ENCODE results near the gene SNX17.
"Not testable (repeated sequence)": the region's sequence is repeated elsewhere in the genome, so short reads cannot be mapped to it uniquely, and the experiment has no call there.

The SNX17 gene

DNA sequence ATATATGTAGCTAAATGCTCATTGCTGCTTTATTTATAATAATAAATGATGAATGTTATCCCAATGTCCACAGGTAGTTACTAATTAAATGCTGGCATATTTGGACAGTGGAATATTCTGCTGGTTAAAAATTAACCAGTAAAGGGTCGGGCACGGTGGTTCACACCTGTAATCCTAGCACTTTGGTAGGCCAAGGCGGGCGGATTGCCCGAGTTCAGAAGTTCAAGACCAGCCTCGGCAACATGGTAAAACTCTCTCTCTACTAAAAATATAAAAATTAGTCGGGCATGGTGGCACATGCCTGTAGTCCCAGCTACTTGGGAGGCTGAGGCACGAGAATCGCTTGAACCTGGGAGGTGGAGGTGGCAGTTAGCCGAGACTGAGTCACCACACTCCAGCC is 54.6 kb downstream of the SNX17 start:
- H3K27me3 ChIP-seq (ENCODE audit: control insufficient read depth in 5 of 5, insufficient read depth in 4 of 5, low read length in 5 of 5): not testable (repeated sequence)

More for the DNA sequence above, 54.6 kb downstream of the SNX17 start:
- peaks cover 6 to 20% (median 16%) of the 10 kb centered on the region in 5 donors for H3K4me1 ChIP-seq (ENCODE audit: control insufficient read depth in 5 of 5, insufficient read depth in 5 of 5, low read length in 5 of 5)
- not testable (repeated sequence) for H3K36me3 ChIP-seq (ENCODE audit: control insufficient read depth in 5 of 5, insufficient read depth in 5 of 5, low read length in 5 of 5); H3K9me3 ChIP-seq (ENCODE audit: control insufficient read depth in 5 of 5, low read length in 5 of 5); H3K9ac ChIP-seq (ENCODE audit: low read length in 5 of 5); H3K4me3 ChIP-seq (ENCODE audit: low read depth in 1 of 5, low read length in 5 of 5); H3K27ac ChIP-seq (ENCODE audit: low read depth, low read length)

Data from subcutaneous abdominal adipose tissue (tissue), 5 donors.